ENCODE measurements around the gene TMEM167B. TPM values are rescaled to one million over a fixed set of nuclear protein-coding genes. Genes with fewer than 3 reads are reported as not detected.
"Not testable (repeated sequence)": the region's sequence is repeated elsewhere in the genome, so short reads cannot be mapped to it uniquely, and the experiment has no call there.

Gene TMEM167B
- polyA plus RNA-seq, 4 donors: 38.1 to 43.0 (median 41.3) TPM

GRCh38 chr1:109112652-109113285 is 22.2 kb downstream of the TMEM167B start:
- peak; percentile 86 to 92 (median 88) for DNase-seq (ENCODE audit: low read depth in 4 of 4, low spot score in 3 of 4)

GRCh38 chr1:109113590-109114341 is 23.2 kb downstream of the TMEM167B start, which contains the start of gene ELAPOR1:
Gene ELAPOR1 (plus strand): TSS chr1:109114115. CDS start chr1:109114184, 69 bp downstream.
- DNase-seq (ENCODE audit: low read depth in 4 of 4, low spot score in 3 of 4): no peak

DNA sequence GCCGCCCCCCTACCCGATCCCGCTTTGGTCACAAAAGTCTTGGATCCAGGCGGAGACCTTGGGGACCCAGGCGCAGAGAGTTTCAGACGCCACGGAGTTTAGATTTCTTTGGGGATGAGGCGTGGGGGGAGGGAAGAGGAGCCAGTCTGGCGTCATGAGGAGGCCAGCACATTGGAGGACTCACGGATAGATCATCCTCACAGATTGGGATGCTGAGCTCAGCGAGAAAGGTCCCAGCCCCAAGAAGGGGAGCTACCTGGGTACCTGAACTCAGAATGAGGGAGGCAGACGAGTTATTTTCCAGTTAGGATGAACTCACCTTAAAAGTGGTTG is 23.7 kb downstream of the TMEM167B start:
- DNase-seq (ENCODE audit: low read depth in 4 of 4, low spot score in 3 of 4): no peak

DNA sequence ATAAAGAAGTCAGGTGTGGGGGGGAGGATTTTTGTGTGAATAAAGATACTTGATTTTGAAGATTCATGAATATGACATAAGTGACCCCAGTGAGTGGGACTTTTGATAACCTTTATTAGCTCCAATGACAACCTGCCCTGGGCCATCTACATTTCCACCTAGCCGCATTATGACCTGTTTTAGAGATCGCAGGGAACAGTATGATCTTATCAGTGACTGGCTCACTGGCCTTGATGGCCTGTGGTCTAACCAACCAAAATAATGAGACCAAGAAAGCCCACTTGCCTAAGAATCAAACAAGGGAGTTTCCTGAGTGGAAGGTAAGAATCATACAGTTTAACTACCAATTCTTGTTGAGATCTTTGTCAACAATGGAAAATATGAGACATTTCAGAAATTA is 25.1 kb downstream of the TMEM167B start:
- no peak for DNase-seq (ENCODE audit: low read depth in 4 of 4, low spot score in 3 of 4)

GRCh38 chr1:109116286-109116685 is 25.7 kb downstream of the TMEM167B start:
- DNase-seq (ENCODE audit: low read depth in 4 of 4, low spot score in 3 of 4): no peak

- no peak for DNase-seq (ENCODE audit: low read depth in 4 of 4, low spot score in 3 of 4)
Measured at GRCh38 chr1:109118089-109118488, 27.5 kb downstream of the TMEM167B start.

DNA sequence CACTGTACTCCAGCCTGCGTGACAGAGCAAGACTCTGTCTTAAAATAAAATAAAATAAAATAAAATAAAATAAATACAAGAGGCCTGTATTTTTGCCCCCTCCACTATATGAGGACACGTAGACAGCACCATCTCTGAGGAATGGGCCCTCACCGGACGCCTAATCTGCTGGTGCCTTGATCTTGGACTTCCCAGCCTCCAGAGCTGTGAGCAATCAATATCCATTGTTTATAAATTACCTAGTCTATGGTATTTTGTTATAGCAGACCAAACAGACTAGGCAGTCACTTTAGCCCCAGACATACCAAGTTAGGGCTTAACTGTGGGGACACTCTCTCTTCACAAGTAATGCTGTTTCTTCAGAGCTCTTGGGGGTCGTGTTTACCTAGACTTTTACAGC is 29.8 kb downstream of the TMEM167B start:
- DNase-seq (ENCODE audit: low read depth in 4 of 4, low spot score in 3 of 4): no peak

DNA sequence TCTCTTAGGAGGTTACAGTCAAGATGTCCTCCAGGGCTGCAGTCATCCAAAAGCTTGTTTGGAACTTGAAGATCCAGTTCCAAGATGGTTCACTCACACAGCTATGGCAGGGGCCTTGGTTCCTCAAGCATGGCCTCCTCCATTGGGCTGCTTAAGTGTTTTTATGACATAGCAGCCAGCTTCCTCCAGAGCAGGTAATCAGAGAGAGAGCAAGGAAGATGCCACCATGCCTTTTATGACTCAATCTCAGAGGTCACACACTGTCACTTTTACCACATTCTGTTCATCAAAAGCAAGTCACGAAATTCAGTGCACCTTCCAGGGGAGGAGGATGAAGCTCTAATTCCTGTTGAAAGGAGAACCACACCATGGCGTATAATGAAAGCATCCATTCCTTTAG is 40.5 kb downstream of the TMEM167B start:
- DNase-seq (ENCODE audit: low read depth in 4 of 4, low spot score in 3 of 4): no peak

- no peak for DNase-seq (ENCODE audit: low read depth in 4 of 4, low spot score in 3 of 4)
Measured at GRCh38 chr1:109131800-109132199, 41.2 kb downstream of the TMEM167B start.

DNA sequence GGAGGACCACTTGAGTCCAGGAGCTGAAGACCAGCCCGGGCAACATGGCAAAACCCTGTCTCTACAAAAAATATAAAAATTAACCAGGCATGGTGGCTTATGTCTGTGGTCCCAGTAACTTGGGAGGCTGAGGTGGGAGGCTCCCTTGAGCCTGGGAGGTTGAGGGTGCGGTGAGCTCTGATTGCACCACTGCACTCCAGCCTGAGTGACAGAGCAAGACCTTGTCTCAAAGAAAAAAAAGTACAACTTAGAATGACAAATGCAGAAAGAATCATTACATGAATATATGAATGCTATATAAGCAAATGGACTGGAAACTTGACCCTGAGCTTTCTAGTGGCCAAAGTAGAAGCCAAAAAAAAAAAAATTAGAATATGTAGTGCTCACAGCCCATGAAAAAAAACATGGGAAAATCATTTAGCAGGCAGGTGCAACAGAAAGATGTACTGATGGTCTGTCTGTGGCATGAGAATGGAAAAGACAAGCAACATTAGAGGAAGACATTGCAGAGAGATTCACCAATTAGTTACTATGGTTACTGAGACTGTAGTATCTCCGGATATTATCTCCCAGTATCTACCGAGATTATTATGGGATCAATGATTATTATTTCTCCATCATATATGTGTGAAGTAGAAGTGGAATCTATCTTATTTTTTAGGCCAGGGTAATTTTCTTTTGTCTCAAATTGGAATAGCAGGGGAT is 42.6 kb downstream of the TMEM167B start:
- DNase-seq (ENCODE audit: low read depth in 4 of 4, low spot score in 3 of 4): no peak

DNA sequence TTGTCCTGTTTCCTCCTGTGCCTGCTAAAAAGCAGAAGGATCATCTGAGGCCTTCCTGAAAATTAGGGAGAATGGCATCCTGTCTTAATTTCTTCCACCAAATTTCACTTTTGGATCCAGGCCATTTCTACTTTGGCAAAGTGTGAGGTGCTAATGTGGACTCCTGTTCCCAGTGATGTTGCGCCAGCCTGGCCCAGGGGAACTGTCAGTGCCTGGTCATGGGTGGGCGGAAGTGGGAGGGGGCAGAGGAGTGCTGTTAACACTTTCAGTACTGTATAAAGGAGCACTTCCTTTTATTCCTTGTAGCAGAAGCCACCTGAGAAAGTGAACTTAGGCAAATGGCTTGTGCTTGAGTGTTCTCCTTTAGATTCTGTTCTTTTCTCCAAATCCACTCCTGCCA is 43.3 kb downstream of the TMEM167B start:
- no peak for DNase-seq (ENCODE audit: low read depth in 4 of 4, low spot score in 3 of 4)

GRCh38 chr1:109134423-109134822 is 43.9 kb downstream of the TMEM167B start:
- DNase-seq (ENCODE audit: low read depth in 4 of 4, low spot score in 3 of 4): no peak

GRCh38 chr1:109135940-109136339 is 45.4 kb downstream of the TMEM167B start:
- DNase-seq (ENCODE audit: low read depth in 4 of 4, low spot score in 3 of 4): no peak

DNA sequence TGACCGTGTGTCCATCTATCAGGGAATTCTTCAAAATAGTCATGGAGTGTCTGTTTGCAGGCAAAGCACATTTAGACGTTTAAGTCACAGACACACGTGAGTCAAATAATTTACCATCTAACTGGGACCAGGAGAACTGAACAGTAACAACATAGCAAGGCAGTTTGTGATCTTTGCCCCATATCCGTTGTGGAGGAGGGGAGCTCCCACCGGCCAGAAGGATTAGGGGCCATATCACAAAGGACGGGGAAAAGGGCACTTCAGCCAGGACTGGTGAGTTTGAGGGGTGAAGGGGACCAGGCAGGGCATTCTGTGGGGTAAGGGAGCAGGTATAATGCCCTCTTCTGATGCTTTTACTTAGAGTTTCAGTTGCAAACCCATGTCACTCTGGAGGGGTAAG is 46.2 kb downstream of the TMEM167B start:
- no peak for DNase-seq (ENCODE audit: low read depth in 4 of 4, low spot score in 3 of 4)

GRCh38 chr1:109137958-109138357 is 47.4 kb downstream of the TMEM167B start:
- no peak for DNase-seq (ENCODE audit: low read depth in 4 of 4, low spot score in 3 of 4)

DNA sequence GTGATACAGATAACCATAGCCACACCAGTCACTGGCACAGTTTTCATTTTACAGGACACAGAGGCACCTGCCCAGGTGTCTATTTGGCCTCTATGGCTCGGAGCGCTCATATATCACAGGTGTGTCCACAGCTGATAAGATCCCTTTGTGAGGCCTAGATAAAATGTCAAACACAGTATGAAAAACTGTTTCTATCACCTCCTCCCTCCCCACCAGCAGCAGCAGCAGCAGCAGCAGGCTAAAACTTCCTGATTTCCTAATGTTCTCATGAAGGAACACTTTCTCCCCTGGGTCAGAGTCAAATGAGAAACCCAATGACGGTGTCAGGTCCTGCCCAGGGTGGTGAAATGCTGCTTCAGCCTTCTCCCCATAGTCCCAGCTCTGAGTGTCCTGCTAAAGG is 47.8 kb downstream of the TMEM167B start:
- DNase-seq (ENCODE audit: low read depth in 4 of 4, low spot score in 3 of 4): no peak

GRCh38 chr1:109140392-109140791 is 49.8 kb downstream of the TMEM167B start:
- DNase-seq (ENCODE audit: low read depth in 4 of 4, low spot score in 3 of 4): no peak

GRCh38 chr1:109142260-109142659 is 51.7 kb downstream of the TMEM167B start:
- no peak for DNase-seq (ENCODE audit: low read depth in 4 of 4, low spot score in 3 of 4)

DNA sequence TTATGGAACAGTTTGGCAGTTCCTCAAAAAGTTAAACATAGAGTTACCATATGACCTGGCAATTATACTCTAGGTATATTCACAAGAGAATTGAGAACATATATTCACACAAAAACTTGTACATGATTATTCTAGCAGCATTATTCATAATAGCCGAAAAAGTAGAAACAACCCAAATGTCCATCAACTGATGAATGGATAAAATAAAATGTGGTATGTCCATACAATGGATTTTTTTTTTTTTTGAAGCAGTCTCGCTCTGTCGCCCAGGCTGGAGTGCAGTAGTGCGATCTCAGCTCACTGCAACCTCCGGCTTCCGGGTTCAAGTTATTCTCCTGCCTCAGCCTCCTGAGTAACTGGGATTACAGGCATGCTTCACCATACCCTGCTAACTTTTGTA is 52.2 kb downstream of the TMEM167B start:
- not testable (repeated sequence) for DNase-seq (ENCODE audit: low read depth in 4 of 4, low spot score in 3 of 4)

All from right renal pelvis (tissue), 4 donors.